GM12801 (cell line): ENCODE measurements around the gene RAB27A.

Experiments used
- TF ChIP-seq, protein P1 (sequence below): IDR thresholded peaks from one replicate; pipeline ENCODE4 v1.5.1; 2011; ENCODE audit warnings: control low read depth; ENCODE audit not compliant: insufficient read length; ENCODE audit errors: extremely low read depth

Gene RAB27A

DNA sequence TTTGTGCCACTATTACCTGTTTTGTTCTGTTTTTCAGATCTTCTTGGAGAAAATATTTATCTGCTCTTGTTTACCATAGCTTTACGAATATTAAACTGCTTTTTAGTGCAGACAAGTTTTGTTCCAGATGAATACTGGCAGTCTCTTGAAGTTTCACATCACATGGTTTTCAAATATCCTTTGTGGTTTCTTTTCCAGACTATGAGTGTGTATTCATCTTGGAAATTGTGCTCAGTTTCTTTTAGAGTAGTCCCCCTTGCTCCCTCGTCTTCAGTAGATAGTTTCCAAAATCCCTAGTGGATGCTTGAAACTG lies 30.6 kb upstream of the RAB27A start:
- TF ChIP-seq, protein P1, sequence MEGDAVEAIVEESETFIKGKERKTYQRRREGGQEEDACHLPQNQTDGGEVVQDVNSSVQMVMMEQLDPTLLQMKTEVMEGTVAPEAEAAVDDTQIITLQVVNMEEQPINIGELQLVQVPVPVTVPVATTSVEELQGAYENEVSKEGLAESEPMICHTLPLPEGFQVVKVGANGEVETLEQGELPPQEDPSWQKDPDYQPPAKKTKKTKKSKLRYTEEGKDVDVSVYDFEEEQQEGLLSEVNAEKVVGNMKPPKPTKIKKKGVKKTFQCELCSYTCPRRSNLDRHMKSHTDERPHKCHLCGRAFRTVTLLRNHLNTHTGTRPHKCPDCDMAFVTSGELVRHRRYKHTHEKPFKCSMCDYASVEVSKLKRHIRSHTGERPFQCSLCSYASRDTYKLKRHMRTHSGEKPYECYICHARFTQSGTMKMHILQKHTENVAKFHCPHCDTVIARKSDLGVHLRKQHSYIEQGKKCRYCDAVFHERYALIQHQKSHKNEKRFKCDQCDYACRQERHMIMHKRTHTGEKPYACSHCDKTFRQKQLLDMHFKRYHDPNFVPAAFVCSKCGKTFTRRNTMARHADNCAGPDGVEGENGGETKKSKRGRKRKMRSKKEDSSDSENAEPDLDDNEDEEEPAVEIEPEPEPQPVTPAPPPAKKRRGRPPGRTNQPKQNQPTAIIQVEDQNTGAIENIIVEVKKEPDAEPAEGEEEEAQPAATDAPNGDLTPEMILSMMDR: no peak

- TF ChIP-seq, protein P1: no peak
Observed at GRCh38 chr15:55319537-55320237, 30.1 kb upstream of the RAB27A start.

- TF ChIP-seq, protein P1: no peak
Observed at GRCh38 chr15:55318588-55319494, 29.2 kb upstream of the RAB27A start, which contains the start of the genes PIGB and PIGBOS1. Gene PIGB (plus strand): TSS chr15:55319222. CDS start chr15:55319251, 29 bp downstream. Gene PIGBOS1 (minus strand): TSS chr15:55319123. CDS start chr15:55317792, 1,331 bp downstream.

GRCh38 chr15:55297315-55297714 lies 7.7 kb upstream of the RAB27A start:
- TF ChIP-seq, protein P1: no peak

DNA sequence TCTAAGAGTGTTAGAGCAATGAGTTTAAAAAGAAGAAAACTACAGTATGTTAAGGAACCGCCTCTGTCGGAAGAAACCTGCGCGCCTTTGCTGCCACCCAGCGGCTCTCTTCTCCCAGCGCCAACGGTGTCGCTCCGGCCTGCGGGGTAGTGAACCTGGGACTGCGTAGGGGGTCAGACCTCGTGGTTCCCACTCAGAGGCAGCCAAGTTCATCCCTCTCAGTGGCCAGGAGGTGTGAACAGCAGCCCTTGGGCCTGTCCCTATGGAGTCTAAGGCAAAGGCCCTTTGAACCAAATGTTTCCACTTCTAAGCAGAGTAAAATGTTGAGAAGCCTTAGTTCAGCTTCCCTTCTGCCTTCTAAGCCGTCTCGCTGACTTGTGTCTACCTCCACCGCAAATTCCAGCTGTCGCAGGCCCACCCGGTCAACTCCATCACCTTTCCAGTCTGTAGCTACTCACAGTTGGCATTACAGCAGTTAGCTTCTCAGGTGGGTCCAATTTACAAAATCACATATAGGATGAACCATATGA lies 980 bp upstream of the RAB27A start:
- TF ChIP-seq, protein P1: no peak

DNA sequence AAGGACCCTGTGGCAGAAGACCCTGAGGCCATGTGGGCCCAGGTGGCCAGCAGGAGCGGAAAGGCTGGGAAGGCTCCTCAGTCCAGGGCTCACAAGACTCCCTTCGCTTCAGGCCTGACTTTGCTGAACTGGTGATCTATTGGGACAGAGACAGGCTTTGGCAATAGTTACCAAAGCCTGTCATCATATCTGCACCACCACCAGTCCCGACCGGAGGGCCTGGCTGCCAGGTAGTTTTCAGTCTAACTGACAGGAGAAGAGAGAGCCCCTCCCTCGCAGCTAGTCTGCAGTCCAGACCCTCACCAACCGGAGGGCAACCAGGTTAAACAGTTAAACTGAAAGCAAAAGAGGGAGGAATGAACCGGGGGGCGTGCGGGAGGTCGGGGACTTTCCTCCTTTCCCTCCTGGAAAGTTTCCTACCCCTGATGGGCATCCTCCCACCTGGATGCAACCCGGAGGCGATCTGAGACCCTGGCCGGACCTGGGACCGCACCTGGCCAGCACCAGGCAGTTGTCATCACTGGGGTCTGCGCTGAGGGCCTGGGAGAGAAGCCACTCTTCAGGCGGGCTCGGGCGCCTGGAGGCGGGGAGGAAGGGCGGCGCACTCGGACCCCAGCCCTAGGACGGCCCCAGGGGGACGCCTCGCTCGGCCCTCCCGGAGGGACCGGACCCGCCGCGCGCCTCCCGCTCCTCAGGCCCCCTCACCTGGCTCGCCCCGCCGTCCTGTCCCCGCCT lies 435 bp downstream of the RAB27A start:
- TF ChIP-seq, protein P1: no peak
